Natural killer cell treated with Interleukin-12 subunit alpha and Interleukin-12 subunit beta and Interleukin-15 and Interleukin-18, amount 100 ng/mL, for 72 hours (primary cell): ENCODE results near the gene PLCL2. TPM values are rescaled to one million over a fixed set of nuclear protein-coding genes. Genes with fewer than 3 reads are reported as not detected.
"Not testable (repeated sequence)": the region's sequence is repeated elsewhere in the genome, so short reads cannot be mapped to it uniquely, and the experiment has no call there.

Source experiments
- ATAC-seq, 2 donors: fragments of 150-1000 bp; cut with Tn5 transposase in 1 of 2; sonication (Bioruptor Pico), chemical (Tn5 transposase) in 1 of 2; 2 replicates each; pipeline ENCODE4 v1.10.0; 2021
- DNase-seq: peaks from one replicate; pipeline ENCODE4 v3.0.0; 2022; ENCODE audit warnings: low spot score
- H3K27ac Mint-ChIP-seq, 2 donors: 1 replicate in 1 of 2; 2 replicates in 1 of 2; pipeline ENCODE4 v1.8.0; 2022; ENCODE audit warnings: mixed read lengths in 2 of 2, mild to moderate bottlenecking in 1 of 2, moderate library complexity in 1 of 2
- H3K27me3 Mint-ChIP-seq, 2 donors: 1 replicate in 1 of 2; 2 replicates in 1 of 2; pipeline ENCODE4 v1.8.0; 2022; ENCODE audit warnings: mixed read lengths in 2 of 2
- H3K36me3 Mint-ChIP-seq: one replicate; pipeline ENCODE4 v1.8.0; 2022; ENCODE audit warnings: mixed read lengths
- H3K4me1 Mint-ChIP-seq, 2 donors: 1 replicate in 1 of 2; 2 replicates in 1 of 2; pipeline ENCODE4 v1.8.0; 2022; ENCODE audit warnings: low read depth in 2 of 2, mixed read lengths in 2 of 2, mild to moderate bottlenecking in 1 of 2
- H3K4me3 Mint-ChIP-seq: one replicate; pipeline ENCODE4 v1.8.0; 2022; ENCODE audit warnings: mixed read lengths
- H3K9me3 Mint-ChIP-seq: 2 replicates; pipeline ENCODE4 v1.8.0; 2022; ENCODE audit warnings: mixed read lengths
- total RNA-seq, 2 donors: library from RNA; stranded (reverse); gene quantifications; one replicate each; pipeline ENCODE4 v1.2.3, GENCODE V29; 2022

PLCL2 gene
- total RNA-seq, 2 donors from 2014 or later: 12.5 to 17.2 TPM

DNA sequence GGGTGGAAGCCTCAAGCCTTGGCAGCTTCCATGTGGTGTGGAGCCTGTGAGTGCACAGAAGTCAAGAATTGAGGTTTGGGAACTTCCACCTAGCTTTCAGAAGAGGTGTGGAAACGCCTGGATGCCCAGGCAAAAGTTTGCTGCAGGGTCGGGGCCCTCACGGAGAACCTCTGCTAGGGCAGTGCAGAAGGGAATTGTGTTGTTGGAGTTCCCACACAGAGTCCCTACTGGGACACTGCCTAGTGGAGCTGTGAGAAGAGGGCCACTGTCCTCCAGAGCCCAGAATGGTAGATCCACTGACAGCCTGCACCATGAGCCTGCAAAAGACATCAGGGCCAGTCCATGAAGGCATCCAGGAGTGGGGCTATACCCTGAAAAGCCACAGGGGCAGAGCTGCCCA is 243.9 kb downstream of the PLCL2 start:
- DNase-seq, ATAC-seq: not testable (repeated sequence)

DNA sequence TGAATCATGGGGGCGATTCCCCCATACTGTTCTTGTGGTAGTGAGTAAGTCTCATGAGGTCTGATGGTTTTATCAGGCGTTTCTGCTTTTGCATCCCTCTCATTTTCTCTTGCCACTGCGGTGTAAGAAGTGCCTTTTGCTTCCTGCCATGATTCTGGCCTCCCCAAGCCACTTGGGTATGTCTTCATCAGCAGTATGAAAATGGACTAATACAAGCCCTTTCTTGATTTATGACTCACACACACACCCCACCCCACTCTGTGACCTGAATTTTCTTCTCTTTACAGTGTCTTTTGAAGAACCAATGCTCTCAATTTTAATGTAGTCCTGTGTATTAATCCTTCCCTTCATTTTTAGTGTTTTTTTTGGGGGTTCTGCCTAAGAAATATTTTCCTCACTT is 244.8 kb downstream of the PLCL2 start:
- no peak overlapping the region for H3K4me3 Mint-ChIP-seq
- peaks cover 11% of the 10 kb centered on the region for H3K36me3 Mint-ChIP-seq
- peaks cover 7% of the 10 kb centered on the region for H3K9me3 Mint-ChIP-seq
- no peak for ATAC-seq
- H3K27ac Mint-ChIP-seq: no peak overlapping the region
- peaks cover 9 to 21% of the 10 kb centered on the region in 2 donors for H3K4me1 Mint-ChIP-seq
- no peak for DNase-seq
- H3K27me3 Mint-ChIP-seq: peaks cover 0 to 13% of the 10 kb centered on the region in 2 donors

More for the DNA sequence above, 243.9 kb downstream of the PLCL2 start:
- not testable (repeated sequence) for H3K27ac Mint-ChIP-seq, H3K4me3 Mint-ChIP-seq, H3K9me3 Mint-ChIP-seq
- peaks cover 9 to 21% of the 10 kb centered on the region in 2 donors for H3K4me1 Mint-ChIP-seq
- peaks cover 11% of the 10 kb centered on the region for H3K36me3 Mint-ChIP-seq
- peaks cover 0 to 13% of the 10 kb centered on the region in 2 donors for H3K27me3 Mint-ChIP-seq

DNA sequence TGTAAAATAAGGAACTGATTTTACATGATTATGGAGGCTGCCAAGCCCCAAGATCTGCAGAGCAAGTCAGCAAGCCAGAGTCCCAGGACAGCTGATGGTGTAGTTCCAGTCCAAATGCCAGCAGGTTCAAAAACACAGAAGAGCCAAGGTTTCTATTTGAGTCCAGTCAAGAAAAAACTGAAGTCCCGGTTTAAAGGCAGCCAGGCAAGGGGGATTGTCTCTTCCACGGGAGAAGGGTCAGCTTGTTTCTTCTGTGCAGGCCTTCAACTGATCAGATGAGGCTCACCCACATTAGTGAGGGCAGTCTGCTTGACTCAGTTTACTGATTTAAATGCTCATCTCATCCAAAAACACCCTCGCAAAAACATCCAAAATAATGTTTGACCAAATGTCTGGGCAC is 246.2 kb downstream of the PLCL2 start:
- Mint-ChIP-seq H3K36me3 (peaks cover 11% of the 10 kb centered on the region), H3K9me3 (peaks cover 7% of the 10 kb centered on the region), H3K4me1 (peaks cover 9 to 23% of the 10 kb centered on the region in 2 donors), H3K27me3 (peaks cover 0 to 20% of the 10 kb centered on the region in 2 donors), H3K27ac (no peak overlapping the region), H3K4me3 (no peak overlapping the region)
- no peak for ATAC-seq
- DNase-seq: no peak

DNA sequence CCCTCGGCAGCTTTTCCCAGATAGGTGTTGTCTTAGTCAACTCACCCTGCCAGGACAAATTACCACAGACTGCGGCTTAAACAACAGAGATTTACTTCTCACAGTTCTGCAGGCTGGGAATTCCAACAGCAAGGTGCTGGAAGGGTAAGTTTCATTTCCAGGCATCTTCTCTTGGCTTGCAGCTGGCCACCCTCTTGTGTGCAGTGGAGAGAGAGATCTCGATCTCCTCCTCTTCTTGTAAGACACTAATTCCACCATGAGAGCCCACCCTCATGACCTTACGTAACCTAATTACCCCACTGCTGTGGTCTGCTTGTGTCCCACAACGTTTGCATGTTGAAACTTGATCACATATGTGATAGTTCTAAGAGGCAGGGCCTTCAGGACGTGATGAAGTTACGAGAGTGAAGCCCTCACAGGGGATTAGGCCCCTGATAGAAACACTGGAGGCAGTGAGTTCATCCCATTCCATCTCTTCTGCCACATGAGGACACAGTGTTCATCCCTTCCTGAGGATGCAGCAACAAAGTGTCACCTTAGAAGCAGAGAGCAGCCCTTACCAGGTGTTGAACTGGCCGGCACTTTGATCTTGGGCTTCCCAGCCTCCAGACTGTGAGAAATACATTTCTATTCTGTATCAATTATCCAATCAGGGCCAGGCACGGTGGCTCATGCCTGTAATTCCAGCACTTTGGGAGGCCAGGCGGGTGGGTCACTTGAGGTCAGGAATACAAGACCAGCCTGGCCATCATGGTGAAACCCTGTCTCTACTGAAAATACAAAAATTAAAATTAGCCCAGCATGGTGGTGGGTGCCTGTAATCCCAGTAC is 247.7 kb downstream of the PLCL2 start:
- no peak for ATAC-seq
- H3K4me1 Mint-ChIP-seq: peaks cover 9 to 23% of the 10 kb centered on the region in 2 donors
- no peak overlapping the region for H3K27ac Mint-ChIP-seq
- no peak for DNase-seq
- peaks cover 0 to 20% of the 10 kb centered on the region in 2 donors for H3K27me3 Mint-ChIP-seq
- H3K36me3 Mint-ChIP-seq: peaks cover 9% of the 10 kb centered on the region
- H3K9me3 Mint-ChIP-seq: peaks cover 7% of the 10 kb centered on the region
- H3K4me3 Mint-ChIP-seq: no peak overlapping the region

DNA sequence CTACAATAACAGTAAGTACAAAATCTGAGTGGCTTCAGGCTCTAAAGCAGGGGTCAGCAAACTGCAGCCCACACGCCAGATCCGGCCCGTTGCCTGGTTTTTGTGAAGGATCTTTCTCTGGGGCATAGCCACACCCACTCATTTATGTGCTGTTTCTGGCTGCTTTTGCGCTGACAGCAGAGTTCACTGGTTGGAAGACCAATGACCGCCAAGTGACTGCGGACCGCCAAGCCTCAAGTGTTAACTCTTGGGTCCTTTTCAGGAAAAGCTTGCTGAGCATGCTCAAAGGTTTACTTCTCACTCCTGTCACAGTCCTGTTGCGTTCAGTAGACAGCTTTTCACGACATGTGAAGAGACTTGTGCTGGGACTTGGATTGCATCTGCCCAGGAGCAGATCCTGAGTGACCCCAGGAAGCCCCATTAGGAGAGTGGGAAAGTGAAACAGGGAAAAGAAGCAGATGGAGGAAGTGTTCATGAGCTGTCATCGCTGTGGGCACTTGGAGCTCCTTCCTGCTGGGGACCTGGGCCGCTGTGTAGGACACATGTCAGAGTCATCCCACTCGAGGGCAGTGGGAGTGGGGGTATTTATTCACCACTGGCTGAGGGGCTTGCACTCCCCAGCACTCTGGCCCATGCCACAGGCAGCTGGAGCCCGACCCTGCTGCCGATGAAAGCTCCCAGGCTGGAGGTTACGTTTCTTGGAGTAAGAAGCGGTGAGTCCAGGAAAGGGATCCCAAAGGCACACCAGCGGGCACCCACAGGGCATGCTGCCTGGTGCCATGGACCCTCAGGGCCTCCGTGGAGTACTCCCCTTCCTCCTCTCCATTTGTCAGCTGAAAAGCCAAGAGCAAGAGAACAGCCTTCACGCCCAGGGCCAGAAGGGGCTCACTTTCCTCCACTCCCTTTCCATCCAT is 249.1 kb downstream of the PLCL2 start:
- DNase-seq: no peak
- H3K27me3 Mint-ChIP-seq: peaks cover 0 to 26% of the 10 kb centered on the region in 2 donors
- ATAC-seq: no peak
- H3K4me3 Mint-ChIP-seq: no peak overlapping the region
- H3K4me1 Mint-ChIP-seq: peaks cover 9 to 21% of the 10 kb centered on the region in 2 donors
- no peaks in the 10 kb centered on the region for H3K36me3 Mint-ChIP-seq
- H3K9me3 Mint-ChIP-seq: no peaks in the 10 kb centered on the region
- H3K27ac Mint-ChIP-seq: no peak overlapping the region

DNA sequence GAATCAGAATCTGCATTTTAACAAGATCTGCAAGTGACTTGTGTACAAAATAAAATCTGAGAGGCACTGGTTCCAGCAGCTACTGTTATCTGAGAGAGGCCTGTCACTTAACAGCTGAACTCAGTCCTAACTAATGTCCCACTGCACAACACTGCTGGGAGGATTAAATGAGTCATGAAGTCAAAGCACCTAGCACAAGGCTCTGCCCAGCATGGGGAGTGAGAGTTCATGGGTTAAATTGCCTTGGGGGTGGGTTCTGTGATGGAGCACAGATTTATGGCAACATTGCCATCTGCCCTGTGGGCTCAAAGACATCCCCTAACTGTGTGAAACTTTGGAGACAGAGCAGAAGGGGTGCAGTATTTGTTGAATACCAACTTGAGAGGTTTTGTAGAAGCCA is 250.9 kb downstream of the PLCL2 start:
- ATAC-seq (no peak), DNase-seq (no peak)
- H3K4me1 Mint-ChIP-seq: peaks cover 9 to 12% of the 10 kb centered on the region in 2 donors
- H3K36me3 Mint-ChIP-seq: no peaks in the 10 kb centered on the region
- H3K9me3 Mint-ChIP-seq: no peaks in the 10 kb centered on the region
- H3K27ac Mint-ChIP-seq: no peak overlapping the region
- peaks cover 7 to 24% of the 10 kb centered on the region in 2 donors for H3K27me3 Mint-ChIP-seq
- no peak overlapping the region for H3K4me3 Mint-ChIP-seq

DNA sequence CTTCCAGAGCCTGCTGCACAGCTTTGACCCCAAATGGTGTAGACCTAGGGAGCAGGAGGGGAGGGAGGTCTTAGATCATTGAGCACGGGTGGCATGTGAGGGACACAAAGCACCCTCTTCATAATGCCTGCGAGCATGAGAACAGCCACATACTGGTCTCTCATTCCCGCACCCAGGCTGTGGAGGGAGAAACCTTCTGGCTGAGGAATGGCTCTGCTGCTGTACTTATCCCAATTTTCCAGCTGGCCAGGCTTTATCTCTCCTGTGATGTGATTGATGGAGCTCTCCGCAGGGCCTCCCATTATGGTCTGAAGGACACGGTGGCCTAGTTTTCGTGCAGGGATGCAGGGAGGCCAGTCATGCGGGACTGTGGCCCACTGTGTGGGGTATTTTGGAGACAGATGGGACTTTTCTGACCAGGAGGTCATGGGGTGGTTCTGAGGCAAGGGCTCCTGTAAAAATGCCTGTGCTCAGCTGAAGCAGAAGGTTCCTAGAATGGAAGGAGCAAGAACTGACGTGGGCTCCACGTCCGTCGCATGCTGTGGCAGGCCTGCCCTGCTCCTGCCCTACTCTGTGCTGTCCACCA is 251.5 kb downstream of the PLCL2 start:
- Mint-ChIP-seq H3K4me1 (peaks cover 9 to 14% of the 10 kb centered on the region in 2 donors), H3K4me3 (no peak overlapping the region), H3K27me3 (peaks cover 8 to 24% of the 10 kb centered on the region in 2 donors), H3K27ac (no peak overlapping the region), H3K36me3 (no peaks in the 10 kb centered on the region), H3K9me3 (no peaks in the 10 kb centered on the region)
- ATAC-seq: no peak
- no peak for DNase-seq

DNA sequence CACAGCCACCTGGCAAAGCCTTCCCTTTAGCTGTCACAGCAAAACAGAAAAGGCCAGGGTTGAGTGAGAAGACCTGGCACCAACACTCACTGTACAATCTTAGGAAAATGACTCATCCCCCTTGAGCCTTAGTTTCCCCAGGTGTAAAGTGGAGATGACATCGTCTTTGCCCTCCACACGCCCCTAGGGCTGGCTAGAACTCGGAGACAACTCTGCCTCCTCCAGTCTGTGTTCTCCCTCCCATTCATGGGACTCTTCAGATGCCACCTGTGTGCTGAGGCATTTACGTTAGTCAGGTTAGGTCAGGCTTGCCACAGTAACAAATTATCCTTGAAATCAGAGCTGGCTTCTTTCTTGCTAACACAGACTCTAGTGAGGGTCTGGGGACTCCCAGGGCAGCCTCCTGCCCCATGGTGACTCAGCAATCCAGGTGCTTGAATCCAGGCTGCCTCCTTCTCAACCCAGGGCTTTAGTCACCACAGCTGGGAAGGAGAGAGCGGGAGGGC is 252.6 kb downstream of the PLCL2 start:
- Mint-ChIP-seq H3K4me3 (no peak overlapping the region), H3K4me1 (peaks cover 0 to 14% of the 10 kb centered on the region in 2 donors), H3K27me3 (peaks cover 8 to 18% of the 10 kb centered on the region in 2 donors), H3K9me3 (no peaks in the 10 kb centered on the region), H3K27ac (no peak overlapping the region), H3K36me3 (no peaks in the 10 kb centered on the region)
- ATAC-seq (no peak), DNase-seq (no peak)

DNA sequence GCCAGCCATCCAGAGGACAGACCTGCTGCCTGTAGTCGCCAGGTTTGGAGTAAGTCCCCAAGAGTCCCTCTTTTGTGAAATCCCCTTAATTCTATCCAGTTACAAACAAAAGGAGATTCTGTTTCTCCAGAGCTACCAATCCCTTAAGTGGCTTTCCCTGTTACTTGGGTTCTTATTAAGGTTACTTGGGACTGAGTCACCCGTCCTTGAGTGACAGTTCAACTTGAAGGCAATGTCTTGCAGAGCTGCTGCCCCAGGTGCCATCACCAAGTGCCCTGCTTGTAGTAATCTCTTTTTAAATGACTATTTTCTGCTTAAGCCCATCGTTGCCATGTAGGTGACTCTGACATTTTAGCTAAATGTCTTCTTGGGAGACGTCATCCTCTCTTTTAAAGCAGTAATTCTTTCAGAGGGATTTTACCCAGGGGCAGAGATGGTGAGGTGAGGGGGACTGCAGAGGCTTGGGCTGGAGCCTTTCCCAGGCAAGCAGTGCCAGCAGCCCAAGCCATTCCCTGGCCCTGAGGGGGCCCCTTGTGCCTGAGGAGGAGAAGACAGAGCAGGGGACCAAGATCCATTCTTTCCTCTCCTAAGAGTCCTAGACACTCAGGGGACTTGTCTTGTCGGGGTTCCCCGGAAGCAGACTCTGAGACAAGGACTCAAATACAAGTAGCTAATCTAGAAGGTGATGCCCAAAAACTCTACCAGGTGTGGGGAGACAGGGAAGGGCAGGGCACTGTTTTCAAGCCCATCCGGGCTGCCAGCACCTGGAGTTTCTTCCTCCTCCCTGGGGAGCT is 253.7 kb downstream of the PLCL2 start:
- no peak for ATAC-seq
- no peak for DNase-seq
- H3K4me1 Mint-ChIP-seq: peaks cover 0 to 13% of the 10 kb centered on the region in 2 donors
- H3K36me3 Mint-ChIP-seq: no peaks in the 10 kb centered on the region
- H3K27ac Mint-ChIP-seq: no peak overlapping the region
- H3K27me3 Mint-ChIP-seq: peaks cover 8 to 19% of the 10 kb centered on the region in 2 donors
- no peak overlapping the region for H3K4me3 Mint-ChIP-seq
- H3K9me3 Mint-ChIP-seq: no peaks in the 10 kb centered on the region
